Right atrium auricular region (tissue), 2 donors: Measurements from ENCODE around the gene ZNF134. TPM values are rescaled to one million over a fixed set of nuclear protein-coding genes. Genes with fewer than 3 reads are reported as not detected.
A peak's percentile ranks its signal among the peaks of the same experiment; 100 is the strongest.

Experiments used
- DNase-seq: peaks from one replicate; pipeline ENCODE4 v3.0.0-alpha.2; 2019; ENCODE audit warnings: low spot score
- H3K27ac ChIP-seq, 2 donors: fragments of 200-600 bp; sonication (generic); 1 replicate in 1 of 2; 2 replicates in 1 of 2; pipeline ENCODE4 v1.5.1; 2016 to 2019
- H3K27me3 ChIP-seq, 2 donors: fragments of 200-600 bp; sonication (generic); one replicate each; pipeline versions ENCODE4 v1.5.1 to v1.6.0; 2017 to 2019
- H3K36me3 ChIP-seq: fragments of 200-600 bp; sonication (generic); one replicate; pipeline ENCODE4 v1.5.1; 2016
- H3K4me1 ChIP-seq, 2 donors: fragments of 200-600 bp; sonication (generic); one replicate each; pipeline versions ENCODE4 v1.5.1 to v1.6.0; 2017 to 2019
- H3K4me3 ChIP-seq, 2 donors: fragments of 200-600 bp; sonication (generic); 1 replicate in 1 of 2; 2 replicates in 1 of 2; pipeline ENCODE4 v1.5.1; 2017 to 2019; ENCODE audit warnings: mild to moderate bottlenecking in 1 of 2, moderate library complexity in 1 of 2
- H3K9me3 ChIP-seq, 2 donors: fragments of 200-600 bp; sonication (generic); one replicate each; pipeline ENCODE4 v1.5.1; 2019
- total RNA-seq, 2 donors: library from RNA; depleted of rRNA; stranded (reverse); fragments of >200 nt; gene quantifications; one replicate each; pipeline ENCODE4 v1.1.0, GENCODE V29; 2016
- TF ChIP-seq, protein P1 (sequence below), 2 donors: fragments of 200-600 bp; sonication (generic); IDR thresholded peaks; one replicate each; pipeline ENCODE4 v1.5.1; 2019; ENCODE audit warnings: antibody characterized with exemption in 2 of 2

ZNF134 gene
- total RNA-seq, 2 donors from 2014 or later: 11.5 to 14.1 TPM

DNA sequence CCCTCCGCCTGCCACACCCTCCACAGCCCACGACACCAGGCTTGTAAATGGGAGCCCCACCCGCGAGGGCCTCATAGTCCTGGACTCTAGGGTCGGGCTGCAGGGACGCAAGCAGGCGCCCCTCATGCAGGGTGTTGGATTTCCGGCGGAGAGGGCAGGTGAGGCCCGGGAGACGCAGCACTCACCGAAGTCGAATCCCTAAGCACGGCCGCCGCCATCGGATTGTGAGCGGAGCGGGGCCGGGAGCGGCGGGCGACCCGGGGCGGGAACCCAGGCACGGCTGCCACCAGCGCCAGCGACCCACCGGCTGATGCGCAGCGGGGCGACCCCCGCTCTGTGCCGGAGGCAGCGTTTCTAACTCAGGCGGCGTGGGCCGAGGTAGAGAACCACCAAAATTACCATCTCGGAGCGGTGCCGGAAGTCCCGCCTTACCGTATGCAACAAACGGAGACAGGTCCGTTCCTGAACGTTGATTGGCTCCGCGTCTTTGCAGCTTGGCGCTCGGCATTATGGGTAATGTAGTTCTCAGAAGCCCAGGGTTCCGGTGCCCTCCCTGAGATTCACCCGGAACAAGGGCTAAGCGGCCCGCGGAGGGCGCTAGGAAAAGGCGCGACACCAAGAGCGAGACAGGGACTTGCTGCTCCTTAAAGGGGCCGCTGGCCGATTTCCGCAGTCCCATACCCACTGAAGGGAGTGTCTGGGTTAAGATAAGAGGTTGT is 35.4 kb upstream of the ZNF134 start, which contains the start of gene ZNF416:
Gene ZNF416 (minus strand): TSS at position 425 of the 719 bp plus-strand sequence. CDS start 207 bp downstream, at position 218.
- DNase-seq: peak; percentile 99
- TF ChIP-seq, protein P1, sequence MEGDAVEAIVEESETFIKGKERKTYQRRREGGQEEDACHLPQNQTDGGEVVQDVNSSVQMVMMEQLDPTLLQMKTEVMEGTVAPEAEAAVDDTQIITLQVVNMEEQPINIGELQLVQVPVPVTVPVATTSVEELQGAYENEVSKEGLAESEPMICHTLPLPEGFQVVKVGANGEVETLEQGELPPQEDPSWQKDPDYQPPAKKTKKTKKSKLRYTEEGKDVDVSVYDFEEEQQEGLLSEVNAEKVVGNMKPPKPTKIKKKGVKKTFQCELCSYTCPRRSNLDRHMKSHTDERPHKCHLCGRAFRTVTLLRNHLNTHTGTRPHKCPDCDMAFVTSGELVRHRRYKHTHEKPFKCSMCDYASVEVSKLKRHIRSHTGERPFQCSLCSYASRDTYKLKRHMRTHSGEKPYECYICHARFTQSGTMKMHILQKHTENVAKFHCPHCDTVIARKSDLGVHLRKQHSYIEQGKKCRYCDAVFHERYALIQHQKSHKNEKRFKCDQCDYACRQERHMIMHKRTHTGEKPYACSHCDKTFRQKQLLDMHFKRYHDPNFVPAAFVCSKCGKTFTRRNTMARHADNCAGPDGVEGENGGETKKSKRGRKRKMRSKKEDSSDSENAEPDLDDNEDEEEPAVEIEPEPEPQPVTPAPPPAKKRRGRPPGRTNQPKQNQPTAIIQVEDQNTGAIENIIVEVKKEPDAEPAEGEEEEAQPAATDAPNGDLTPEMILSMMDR (IDR thresholded peaks at IDR 0.05): peak in 1 of 2 donors; percentile 45
- peaks cover 12 to 41% of the 10 kb centered on the region in 2 donors for H3K9me3 ChIP-seq

DNA sequence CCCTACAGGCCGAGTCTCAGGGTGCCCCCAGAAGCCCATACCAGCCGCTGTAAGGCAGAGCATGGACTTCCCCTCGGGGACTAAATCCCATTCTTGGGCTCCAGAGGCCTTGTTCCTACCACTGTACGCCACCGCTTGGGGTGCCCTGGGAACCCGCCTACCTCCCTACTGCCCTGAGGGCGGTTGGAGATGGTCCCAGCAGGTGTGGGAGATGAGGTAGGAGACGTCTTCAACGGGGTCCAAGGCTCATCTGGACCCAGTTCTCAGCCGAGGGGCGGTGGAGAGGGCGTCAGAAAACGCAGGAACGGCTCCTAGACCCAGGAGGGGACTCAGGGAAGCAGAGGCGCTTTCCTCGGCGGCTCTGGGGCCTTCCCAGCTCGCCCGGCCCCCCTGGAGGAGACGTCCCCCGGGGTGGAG is 30.9 kb upstream of the ZNF134 start:
- H3K4me1 ChIP-seq: peaks cover 0 to 21% of the 10 kb centered on the region in 2 donors

More for the DNA sequence above, 35.4 kb upstream of the ZNF134 start, which contains the start of gene ZNF416:
- no peaks in the 10 kb centered on the region for H3K27me3 ChIP-seq
- H3K27ac ChIP-seq: peak within 1 kb of the TSS; percentile 58 to 77
- H3K4me3 ChIP-seq: peak within 1 kb of the TSS; percentile 91 to 94
- H3K36me3 ChIP-seq: peaks cover 35% of the 10 kb centered on the region
- peaks cover 0 to 21% of the 10 kb centered on the region in 2 donors for H3K4me1 ChIP-seq

DNA sequence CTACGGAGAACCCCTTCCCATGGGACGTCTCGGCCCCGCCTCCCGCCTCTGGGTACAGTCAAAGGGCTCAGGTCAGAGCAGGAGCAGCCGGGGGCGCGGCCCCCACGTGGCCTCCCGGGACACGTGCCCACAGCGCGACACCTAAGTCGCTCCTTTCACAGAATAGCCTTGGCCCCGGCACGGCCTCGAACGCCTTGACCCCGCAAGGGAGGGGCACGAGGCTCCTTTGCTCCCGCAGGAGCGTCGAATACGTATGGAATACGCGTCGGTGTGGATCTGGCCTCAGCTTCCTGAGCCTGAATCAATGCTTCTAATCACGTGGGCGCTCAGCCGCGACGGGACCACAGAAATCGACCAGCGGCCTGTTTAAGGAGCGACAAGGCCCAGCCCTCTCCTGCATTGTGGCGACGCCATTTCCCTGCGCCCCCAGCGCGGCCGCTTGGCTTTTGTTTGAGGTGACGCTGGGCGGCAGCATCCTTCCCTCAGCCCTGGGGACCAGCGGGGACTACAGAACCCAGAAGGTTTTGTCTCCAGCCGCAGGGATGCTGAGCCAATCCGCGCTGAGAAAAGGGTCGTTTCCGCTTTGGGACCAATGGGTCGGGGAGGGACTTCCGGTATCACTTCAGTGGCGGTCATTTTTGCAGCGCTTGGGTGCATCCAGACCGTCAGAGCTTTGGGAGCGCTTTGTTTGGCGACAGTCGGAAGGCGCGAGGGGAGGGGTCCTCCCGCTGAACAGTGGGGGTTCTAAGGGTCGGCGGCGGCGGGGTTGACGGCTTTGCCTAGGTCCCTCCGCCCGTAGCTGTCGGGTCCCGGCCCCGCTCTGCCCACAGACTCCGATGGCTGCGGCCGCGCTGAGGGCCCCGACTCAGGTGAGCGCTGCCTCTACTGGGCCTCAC is 30.3 kb upstream of the ZNF134 start, which contains the start of gene ZIK1:
Gene ZIK1 (plus strand): TSS at position 625 of the 896 bp plus-strand sequence. CDS start 212 bp downstream, at position 837.
- DNase-seq: peak; percentile 91
- Histone ChIP-seq H3K9me3 (peaks cover 0 to 32% of the 10 kb centered on the region in 2 donors), H3K27me3 (no peaks in the 10 kb centered on the region)

More for the DNA sequence above, 30.9 kb upstream of the ZNF134 start:
- Histone ChIP-seq H3K27me3 (no peaks in the 10 kb centered on the region), H3K9me3 (peaks cover 0 to 26% of the 10 kb centered on the region in 2 donors), H3K27ac (peak overlapping the region; percentile 66 to 75), H3K36me3 (no peaks in the 10 kb centered on the region), H3K4me3 (peak overlapping the region; percentile 53 to 72)
- DNase-seq: no peak
- TF ChIP-seq, protein P1 (IDR thresholded peaks at IDR 0.05): no peak

DNA sequence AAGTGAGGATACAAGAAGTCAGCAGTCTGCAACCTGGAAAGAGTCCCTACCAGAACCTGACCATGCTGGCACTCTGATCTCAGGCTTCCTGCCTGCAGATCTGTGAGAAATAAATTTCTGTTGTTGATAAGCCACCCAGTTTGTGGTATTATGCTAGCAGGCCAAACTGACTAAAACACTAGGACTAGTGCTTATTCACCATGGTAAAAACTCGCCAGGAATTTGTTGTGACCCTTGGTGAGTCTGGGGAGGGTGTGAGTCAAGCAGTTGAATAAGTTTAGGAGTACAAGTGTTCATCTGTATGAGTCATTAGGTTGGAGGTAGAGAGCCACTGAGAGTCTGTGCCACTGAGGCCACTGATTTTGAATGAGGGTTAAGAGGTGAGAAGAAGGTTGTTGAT is 26.5 kb upstream of the ZNF134 start:
- no peak for DNase-seq
- Histone ChIP-seq H3K4me1 (peaks cover 0 to 15% of the 10 kb centered on the region in 2 donors), H3K27me3 (no peaks in the 10 kb centered on the region), H3K27ac (no peak overlapping the region), H3K9me3 (peaks cover 14 to 70% of the 10 kb centered on the region in 2 donors), H3K4me3 (no peak overlapping the region), H3K36me3 (peaks cover 33% of the 10 kb centered on the region)
- TF ChIP-seq, protein P1 (IDR thresholded peaks at IDR 0.05): no peak

More for the DNA sequence above, 30.3 kb upstream of the ZNF134 start, which contains the start of gene ZIK1:
- Histone ChIP-seq H3K36me3 (peaks cover 4% of the 10 kb centered on the region), H3K27ac (peak within 1 kb of the TSS; percentile 66 to 75), H3K4me3 (peak within 1 kb of the TSS; percentile 53 to 72), H3K4me1 (peaks cover 0 to 20% of the 10 kb centered on the region in 2 donors)
- TF ChIP-seq, protein P1 (IDR thresholded peaks at IDR 0.05): peak in 1 of 2 donors; percentile 50

DNA sequence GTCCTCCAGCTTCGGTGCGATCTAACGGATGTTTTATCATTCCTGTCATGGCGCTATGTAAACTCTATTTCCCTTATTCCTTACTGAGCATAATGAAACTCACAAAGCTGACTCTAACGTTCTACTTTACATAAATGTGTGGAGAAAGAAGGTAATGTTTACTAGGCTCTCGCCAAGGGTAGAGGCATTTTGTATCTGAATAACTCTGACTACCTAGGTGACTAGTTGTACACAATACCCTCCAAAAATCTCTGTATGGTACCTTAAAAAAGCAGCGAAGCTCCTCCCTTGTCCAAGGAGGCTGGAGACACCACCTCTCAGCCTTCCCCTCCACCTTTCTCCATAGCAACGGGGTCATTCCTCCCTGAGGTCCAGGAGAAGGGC is 14.7 kb upstream of the ZNF134 start:
- peaks cover 0 to 5% of the 10 kb centered on the region in 2 donors for H3K9me3 ChIP-seq
- peak overlapping the region; percentile 54 to 60 for H3K27ac ChIP-seq
- H3K4me3 ChIP-seq: peak overlapping the region; percentile 66 to 91
- no peak for DNase-seq
- peaks cover 0 to 8% of the 10 kb centered on the region in 2 donors for H3K4me1 ChIP-seq
- TF ChIP-seq, protein P1 (IDR thresholded peaks at IDR 0.05): no peak
- peaks cover 2% of the 10 kb centered on the region for H3K36me3 ChIP-seq
- H3K27me3 ChIP-seq: no peaks in the 10 kb centered on the region
